Sigmoid colon (tissue), 7 donors: ENCODE data around the gene KLHL7. TPM values are rescaled to one million over a fixed set of nuclear protein-coding genes. Genes with fewer than 3 reads are reported as not detected.

Experiments used
- DNase-seq: peaks from one replicate; pipeline ENCODE4 v3.0.0-alpha.2; 2019
- H3K27ac ChIP-seq, 4 donors: fragments of 200-600 bp; sonication (generic); one replicate each; pipeline ENCODE4 v1.5.1; 2016 to 2019; ENCODE audit warnings: mild to moderate bottlenecking in 1 of 4
- H3K27me3 ChIP-seq, 3 donors: fragments of 200-600 bp; sonication (generic); one replicate each; pipeline ENCODE4 v1.5.1; 2019; ENCODE audit warnings: mild to moderate bottlenecking in 1 of 3
- H3K36me3 ChIP-seq, 4 donors: fragments of 200-600 bp; sonication (generic); one replicate each; pipeline ENCODE4 v1.5.1; 2016 to 2019
- H3K4me1 ChIP-seq, 4 donors: fragments of 200-600 bp; sonication (generic); one replicate each; pipeline ENCODE4 v1.5.1; 2017 to 2019
- H3K4me3 ChIP-seq, 4 donors: fragments of 200-600 bp; sonication (generic); one replicate each; pipeline ENCODE4 v1.5.1; 2017 to 2019; ENCODE audit warnings: mild to moderate bottlenecking in 2 of 4, moderate library complexity in 1 of 4
- H3K9me3 ChIP-seq, 4 donors: fragments of 200-600 bp in 3 of 4; sonication (generic) in 3 of 4; one replicate each; pipeline versions ENCODE4 v1.5.1 to v1.6.1; 2013 to 2019
- EP300 ChIP-seq, 4 donors: sonication (generic); formaldehyde crosslinking; IDR thresholded peaks; one replicate each; pipeline ENCODE4 v1.6.1; 2017; ENCODE audit warnings: antibody characterized with exemption in 4 of 4
- POLR2A ChIP-seq, 2 donors: fragments of 450-650 bp; IDR thresholded peaks; one replicate each; pipeline ENCODE4 v1.6.1; 2016; ENCODE audit warnings: antibody characterized with exemption in 2 of 2, mild to moderate bottlenecking in 2 of 2, moderate library complexity in 2 of 2
- POLR2AphosphoS5 ChIP-seq, 4 donors: sonication (generic); formaldehyde crosslinking; IDR thresholded peaks; one replicate each; pipeline ENCODE4 v1.6.1; 2017; ENCODE audit warnings: antibody characterized with exemption in 4 of 4
- WGBS, 2 donors: extraction: QIAGEN DNeasy Blood & Tissue Kit; methylation state at CpG; one replicate each; pipeline ENCODE4 v1.1.7; 2013; 5-methylcytosine and 5-hydroxymethylcytosine counted together
- intact Hi-C: fragments of 100-400 bp; cut with DNase I; formaldehyde crosslinking; loops from one replicate; pipeline ENCODE4 v1.15.1; 2023
- polyA plus RNA-seq, 3 donors: library from polyadenylated mRNA; stranded (reverse); fragments of 200-250 nt; gene quantifications; one replicate each; pipeline ENCODE4 v1.2.3, GENCODE V29; 2013
- total RNA-seq, 4 donors: library from RNA; depleted of rRNA; stranded (reverse); fragments of >200 nt; gene quantifications; one replicate each; pipeline ENCODE4 v1.1.0, GENCODE V29; 2016
- TF ChIP-seq, protein P1 (sequence below), 4 experiments: fragments of 450-650 bp in 3 of 4; fragments of 200-600 bp in 1 of 4; IDR thresholded peaks; one replicate each; pipeline ENCODE4 v1.5.1; 2016 to 2019; ENCODE audit warnings: antibody characterized with exemption in 4 of 4, mild to moderate bottlenecking in 3 of 4, moderate library complexity in 2 of 4
- donor health status: healthy with polysubstance abuse.
- donor health status: Bipolar disorder and iron deficiency.
- donor health status: healthy.

Gene KLHL7
- total and polyA plus RNA-seq, 7 donors = 12.5 to 42.5 (median 26.9) TPM

DNA sequence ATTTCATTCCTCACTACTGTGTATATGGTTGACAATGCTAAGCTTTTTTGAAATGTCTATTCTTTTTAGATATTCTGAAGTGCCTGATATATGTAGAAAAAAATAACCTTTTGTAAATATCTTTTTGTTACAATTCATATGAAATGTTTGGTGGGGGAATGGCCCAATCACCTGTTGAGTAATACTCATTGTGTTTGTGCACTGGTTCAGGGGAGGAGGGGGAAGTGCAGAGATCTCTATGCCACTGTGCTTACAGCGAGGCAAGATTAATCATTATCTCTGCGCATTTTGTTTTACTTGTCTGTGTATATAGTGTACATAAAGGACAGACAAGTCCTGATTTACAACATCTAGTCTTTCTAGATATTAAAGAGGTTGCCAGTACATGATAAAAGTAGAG, 101.4 kb downstream of the KLHL7 start:
- peaks cover 0 to 10% (median 3%) of the 10 kb centered on the region in 3 donors for H3K27me3 ChIP-seq

DNA sequence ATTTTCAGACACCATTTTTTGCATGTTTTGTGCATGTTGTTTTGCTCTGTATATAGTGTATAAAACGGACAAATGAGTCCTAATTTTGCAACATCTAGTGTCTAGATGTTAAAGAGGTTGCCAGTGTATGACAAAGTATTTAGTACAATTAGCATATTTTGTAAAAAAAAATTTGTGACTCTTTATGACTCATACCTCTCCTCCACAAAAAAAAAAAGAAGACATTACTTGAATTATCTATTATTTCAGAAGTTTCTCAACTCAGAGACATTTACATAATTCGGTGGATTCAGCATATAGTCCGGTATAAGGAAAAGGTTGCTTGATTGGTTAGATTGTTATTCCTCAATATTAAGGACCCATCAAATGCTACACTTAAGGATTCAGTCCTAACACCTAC, 102.3 kb downstream of the KLHL7 start:
- 71 to 82% methylated on average over 3 of the region's 3 CpGs for WGBS, 2 donors

More for the DNA sequence above, 101.4 kb downstream of the KLHL7 start:
- Histone ChIP-seq H3K36me3 (no peaks in the 10 kb centered on the region), H3K9me3 (no peaks in the 10 kb centered on the region), H3K4me1 (peaks cover 0 to 10% (median 2%) of the 10 kb centered on the region in 4 donors), H3K4me3 (no peak overlapping the region), H3K27ac (no peak overlapping the region)
- intact Hi-C loops = no loop called here
- WGBS, 2 donors = 20 to 42% methylated on average over 2 of the region's 2 CpGs
- TF ChIP-seq POLR2AphosphoS5 (IDR thresholded peaks at IDR 0.05) (no peak), EP300 (IDR thresholded peaks at IDR 0.05) (no peak), POLR2A (IDR thresholded peaks at IDR 0.05) (no peak)
- TF ChIP-seq, protein P1, sequence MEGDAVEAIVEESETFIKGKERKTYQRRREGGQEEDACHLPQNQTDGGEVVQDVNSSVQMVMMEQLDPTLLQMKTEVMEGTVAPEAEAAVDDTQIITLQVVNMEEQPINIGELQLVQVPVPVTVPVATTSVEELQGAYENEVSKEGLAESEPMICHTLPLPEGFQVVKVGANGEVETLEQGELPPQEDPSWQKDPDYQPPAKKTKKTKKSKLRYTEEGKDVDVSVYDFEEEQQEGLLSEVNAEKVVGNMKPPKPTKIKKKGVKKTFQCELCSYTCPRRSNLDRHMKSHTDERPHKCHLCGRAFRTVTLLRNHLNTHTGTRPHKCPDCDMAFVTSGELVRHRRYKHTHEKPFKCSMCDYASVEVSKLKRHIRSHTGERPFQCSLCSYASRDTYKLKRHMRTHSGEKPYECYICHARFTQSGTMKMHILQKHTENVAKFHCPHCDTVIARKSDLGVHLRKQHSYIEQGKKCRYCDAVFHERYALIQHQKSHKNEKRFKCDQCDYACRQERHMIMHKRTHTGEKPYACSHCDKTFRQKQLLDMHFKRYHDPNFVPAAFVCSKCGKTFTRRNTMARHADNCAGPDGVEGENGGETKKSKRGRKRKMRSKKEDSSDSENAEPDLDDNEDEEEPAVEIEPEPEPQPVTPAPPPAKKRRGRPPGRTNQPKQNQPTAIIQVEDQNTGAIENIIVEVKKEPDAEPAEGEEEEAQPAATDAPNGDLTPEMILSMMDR (IDR thresholded peaks at IDR 0.05) = no peak
- DNase-seq = no peak

DNA sequence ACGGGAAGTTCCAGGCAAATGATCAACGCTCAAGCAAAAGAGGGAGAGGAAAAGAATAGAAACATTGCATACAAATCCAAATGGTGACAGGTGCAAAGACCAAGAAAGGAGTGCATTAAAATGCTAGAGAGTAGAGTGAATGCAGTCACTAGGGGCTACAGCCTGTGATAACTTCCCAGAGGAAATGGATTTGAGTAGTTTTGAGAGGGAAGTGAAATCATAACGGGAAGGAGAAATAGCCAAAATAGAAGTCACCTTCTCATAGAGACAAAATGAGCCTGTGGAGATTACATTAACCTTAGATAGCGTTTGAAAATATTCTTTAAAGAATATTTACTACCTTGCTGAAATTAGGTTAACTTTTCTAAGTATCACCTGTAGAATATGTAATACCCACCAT, 102.7 kb downstream of the KLHL7 start:
- H3K9me3 ChIP-seq = no peaks in the 10 kb centered on the region
- no peak overlapping the region for H3K4me3 ChIP-seq
- TF ChIP-seq, protein P1 (IDR thresholded peaks at IDR 0.05) = no peak
- TF ChIP-seq POLR2A (IDR thresholded peaks at IDR 0.05) = no peak
- TF ChIP-seq POLR2AphosphoS5 (IDR thresholded peaks at IDR 0.05) = no peak
- DNase-seq = no peak
- intact Hi-C loops = no loop called here
- 73 to 75% methylated on average over 4 of the region's 4 CpGs for whole genome bisulfite sequencing, 2 donors
- H3K4me1 ChIP-seq = peaks cover 0 to 10% (median 2%) of the 10 kb centered on the region in 4 donors
- no peaks in the 10 kb centered on the region for H3K36me3 ChIP-seq
- peaks cover 0 to 10% (median 3%) of the 10 kb centered on the region in 3 donors for H3K27me3 ChIP-seq
- no peak overlapping the region for H3K27ac ChIP-seq

More for the DNA sequence above, 102.3 kb downstream of the KLHL7 start:
- peaks cover 0 to 10% (median 2%) of the 10 kb centered on the region in 4 donors for H3K4me1 ChIP-seq
- no peak for DNase-seq
- intact Hi-C loops = no loop called here
- H3K27me3 ChIP-seq = peaks cover 0 to 10% (median 3%) of the 10 kb centered on the region in 3 donors
- no peaks in the 10 kb centered on the region for H3K9me3 ChIP-seq
- H3K4me3 ChIP-seq = no peak overlapping the region
- TF ChIP-seq POLR2AphosphoS5 (IDR thresholded peaks at IDR 0.05) (no peak), POLR2A (IDR thresholded peaks at IDR 0.05) (no peak), EP300 (IDR thresholded peaks at IDR 0.05) (no peak)
- no peak overlapping the region for H3K27ac ChIP-seq
- H3K36me3 ChIP-seq = no peaks in the 10 kb centered on the region

DNA sequence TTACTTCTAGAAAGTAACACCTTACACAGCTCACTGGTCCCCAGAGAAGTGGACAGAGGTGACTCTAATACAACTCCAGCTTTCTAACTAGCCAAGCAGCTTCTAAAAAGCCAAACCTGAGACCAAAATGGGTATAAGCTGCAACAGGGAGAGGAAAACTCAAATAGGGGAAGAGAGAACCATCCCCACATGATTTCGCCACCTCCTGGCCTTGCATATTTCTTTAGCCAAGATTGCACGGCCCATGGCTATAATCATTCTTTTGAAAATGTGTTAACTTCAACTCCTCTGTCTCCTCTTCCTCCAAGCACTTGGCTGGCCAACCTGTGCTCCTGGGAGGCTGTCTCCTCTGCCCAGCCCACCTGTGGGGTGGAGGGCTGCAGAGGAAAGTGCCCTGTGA, 104.9 kb downstream of the KLHL7 start:
- H3K9me3 ChIP-seq = no peaks in the 10 kb centered on the region
- no peak overlapping the region for H3K27ac ChIP-seq
- TF ChIP-seq, protein P1 (IDR thresholded peaks at IDR 0.05) = no peak
- TF ChIP-seq POLR2AphosphoS5 (IDR thresholded peaks at IDR 0.05) (no peak), POLR2A (IDR thresholded peaks at IDR 0.05) (no peak), EP300 (IDR thresholded peaks at IDR 0.05) (no peak)
- intact Hi-C loops = no loop called here
- no peak overlapping the region for H3K4me3 ChIP-seq
- 71 to 94% methylated on average over 2 of the region's 2 CpGs for WGBS, 2 donors
- peaks cover 0 to 10% (median 3%) of the 10 kb centered on the region in 3 donors for H3K27me3 ChIP-seq
- H3K36me3 ChIP-seq = no peaks in the 10 kb centered on the region
- H3K4me1 ChIP-seq = peaks cover 0 to 10% (median 2%) of the 10 kb centered on the region in 4 donors
- DNase-seq = no peak

DNA sequence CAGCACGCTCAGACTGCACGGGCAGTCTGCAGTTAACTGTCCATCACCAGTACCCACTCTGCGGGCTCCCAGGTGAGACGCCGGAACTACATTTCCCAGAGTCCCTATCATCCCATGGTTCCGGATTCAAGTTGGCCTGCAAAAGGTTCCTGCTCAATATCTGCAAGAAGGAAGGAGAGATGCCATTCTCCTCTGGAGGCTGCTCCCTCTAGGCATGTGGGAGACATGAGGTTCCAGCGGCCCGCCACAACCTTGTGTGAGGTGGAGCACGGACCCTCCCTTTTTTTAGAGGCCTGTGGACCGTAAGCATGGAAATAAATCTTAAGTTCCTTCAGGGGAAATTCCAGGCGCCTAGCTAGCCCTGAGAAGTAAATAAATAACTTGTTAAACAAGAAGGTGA, 106.0 kb downstream of the KLHL7 start:
- Histone ChIP-seq H3K9me3 (no peaks in the 10 kb centered on the region), H3K27me3 (no peaks in the 10 kb centered on the region), H3K27ac (no peak overlapping the region), H3K4me3 (no peak overlapping the region), H3K36me3 (no peaks in the 10 kb centered on the region), H3K4me1 (peaks cover 0 to under 1% (median 0%) of the 10 kb centered on the region in 4 donors)
- 26 to 71% methylated on average over 11 of the region's 11 CpGs for WGBS, 2 donors
- intact Hi-C loops = no loop called here
- TF ChIP-seq POLR2AphosphoS5 (IDR thresholded peaks at IDR 0.05) (no peak), EP300 (IDR thresholded peaks at IDR 0.05) (no peak), POLR2A (IDR thresholded peaks at IDR 0.05) (no peak)
- TF ChIP-seq, protein P1 (IDR thresholded peaks at IDR 0.05) = no peak
- DNase-seq = no peak
